DMS 273 (cell line): ENCODE measurements around the gene GRIP1.
"Not testable (repeated sequence)": the region's sequence is repeated elsewhere in the genome, so short reads cannot be mapped to it uniquely, and the experiment has no call there.

Experiments used
- DNase-seq: peaks from one replicate; lab custom pipeline; 2025; ENCODE audit not compliant: unreplicated experiment; lab: John Stamatoyannopoulos, UW

Gene GRIP1

GRCh38 chr12:66541426-66541825 is 137.4 kb downstream of the GRIP1 start:
- DNase-seq = peak; percentile 68

- no peak for DNase-seq
These were observed 139.4 kb downstream of the GRIP1 start for GRCh38 chr12:66539431-66539830.

- peak; percentile 40 for DNase-seq
These were observed 139.9 kb downstream of the GRIP1 start for GRCh38 chr12:66538970-66539369.

- DNase-seq = peak; percentile 41
These were observed 141.0 kb downstream of the GRIP1 start for GRCh38 chr12:66537876-66538275.

GRCh38 chr12:66533767-66534166 is 145.1 kb downstream of the GRIP1 start:
- DNase-seq = no peak

GRCh38 chr12:66531766-66532165 is 147.1 kb downstream of the GRIP1 start:
- DNase-seq = peak; percentile 52

- DNase-seq = no peak
These were observed 148.9 kb downstream of the GRIP1 start for GRCh38 chr12:66529934-66530333.

GRCh38 chr12:66516561-66516960 is 162.3 kb downstream of the GRIP1 start:
- DNase-seq = no peak

GRCh38 chr12:66516133-66516532 is 162.7 kb downstream of the GRIP1 start:
- DNase-seq = no peak

- DNase-seq = no peak
These were observed 164.3 kb downstream of the GRIP1 start for GRCh38 chr12:66514581-66514980.

GRCh38 chr12:66508025-66508424 is 170.9 kb downstream of the GRIP1 start:
- no peak for DNase-seq

- DNase-seq = no peak
These were observed 175.1 kb downstream of the GRIP1 start for GRCh38 chr12:66503746-66504145.

GRCh38 chr12:66502911-66503310 is 176.0 kb downstream of the GRIP1 start:
- DNase-seq = no peak

- DNase-seq = no peak
These were observed 178.0 kb downstream of the GRIP1 start for GRCh38 chr12:66500841-66501240.

GRCh38 chr12:66500091-66500490 is 178.8 kb downstream of the GRIP1 start:
- no peak for DNase-seq

GRCh38 chr12:66499000-66499399 is 179.9 kb downstream of the GRIP1 start:
- DNase-seq = no peak

GRCh38 chr12:66498059-66498458 is 180.8 kb downstream of the GRIP1 start:
- DNase-seq = not testable (repeated sequence)

- DNase-seq = no peak
These were observed 181.6 kb downstream of the GRIP1 start for GRCh38 chr12:66497008-66497897.

GRCh38 chr12:66496595-66496994 is 182.3 kb downstream of the GRIP1 start:
- no peak for DNase-seq

GRCh38 chr12:66495709-66496108 is 183.2 kb downstream of the GRIP1 start:
- no peak for DNase-seq

- DNase-seq = no peak
These were observed 185.1 kb downstream of the GRIP1 start for GRCh38 chr12:66493819-66494218.

- DNase-seq = no peak
These were observed 187.0 kb downstream of the GRIP1 start for GRCh38 chr12:66491853-66492252.
